Keratinocyte (primary cell): Measurements from ENCODE around the gene DENND6B. TPM values are rescaled to one million over a fixed set of nuclear protein-coding genes. Genes with fewer than 3 reads are reported as not detected.

ENCODE experiments used
- DNase-seq: peaks from one replicate; pipeline ENCODE4 v3.0.0-alpha.2; 2011; ENCODE audit warnings: low read depth, missing footprints, low spot score
- FAIRE-seq: peaks from 2 replicates; lab custom pipeline; 2011; peaks lifted over from hg19 to GRCh38; lab: Jason Lieb, UNC
- H2AFZ ChIP-seq: 2 replicates; pipeline ENCODE4 v1.6.0; 2012; ENCODE audit warnings: low read length, control low read depth, inconsistent platforms; ENCODE audit not compliant: control insufficient read depth
- H3K27ac ChIP-seq: 2 replicates; pipeline ENCODE4 v1.5.1; 2011; ENCODE audit warnings: low read length; ENCODE audit not compliant: control insufficient read depth, insufficient read depth
- H3K27me3 ChIP-seq: 3 replicates; pipeline ENCODE4 v1.6.0; 2011; ENCODE audit warnings: low read length; ENCODE audit not compliant: control insufficient read depth, insufficient read depth; ENCODE audit errors: extremely low read depth
- H3K36me3 ChIP-seq, 2 experiments: 2 replicates in 1 of 2; 3 replicates in 1 of 2; pipeline ENCODE4 v1.5.1; 2011; ENCODE audit warnings: low read length in 2 of 2, mild to moderate bottlenecking in 1 of 2; ENCODE audit not compliant: control insufficient read depth in 2 of 2, insufficient read depth in 2 of 2; ENCODE audit errors: extremely low read depth in 1 of 2
- H3K4me1 ChIP-seq: 3 replicates; pipeline ENCODE4 v1.5.1; 2011; ENCODE audit warnings: low read length; ENCODE audit not compliant: control insufficient read depth, insufficient read depth; ENCODE audit errors: extremely low read depth
- H3K4me2 ChIP-seq: 3 replicates; pipeline ENCODE4 v1.6.0; 2011; ENCODE audit warnings: low read depth, low read length; ENCODE audit not compliant: control insufficient read depth, insufficient read depth; ENCODE audit errors: extremely low read depth
- H3K4me3 ChIP-seq, 3 experiments: fragments of 200-600 bp in 1 of 3; sonication (generic) in 1 of 3; 2 replicates in 2 of 3; 3 replicates in 1 of 3; pipeline ENCODE4 v1.5.1; 2011 to 2016; ENCODE audit warnings: low read length in 3 of 3, mild to moderate bottlenecking in 3 of 3, control low read depth in 2 of 3, inconsistent platforms in 1 of 3, low read depth in 1 of 3, mixed read lengths in 1 of 3, mixed run types in 1 of 3, moderate library complexity in 1 of 3; ENCODE audit not compliant: control insufficient read depth in 2 of 3, insufficient read depth in 2 of 3; ENCODE audit errors: extremely low read depth in 1 of 3
- H3K79me2 ChIP-seq: 2 replicates; pipeline ENCODE4 v1.6.0; 2012; ENCODE audit warnings: low read length; ENCODE audit not compliant: control insufficient read depth, insufficient read depth
- H3K9ac ChIP-seq: 3 replicates; pipeline ENCODE4 v1.6.0; 2011; ENCODE audit warnings: low read length; ENCODE audit not compliant: control insufficient read depth, insufficient read depth; ENCODE audit errors: extremely low read depth
- H3K9me1 ChIP-seq: 3 replicates; pipeline ENCODE4 v1.6.0; 2011; ENCODE audit warnings: low read length; ENCODE audit not compliant: control insufficient read depth, insufficient read depth; ENCODE audit errors: extremely low read depth
- H3K9me3 ChIP-seq: 2 replicates; pipeline ENCODE4 v1.5.1; 2012; ENCODE audit warnings: low read depth, low read length; ENCODE audit not compliant: control insufficient read depth
- H4K20me1 ChIP-seq: 3 replicates; pipeline ENCODE4 v1.6.0; 2011; ENCODE audit warnings: low read length; ENCODE audit not compliant: control insufficient read depth, insufficient read depth; ENCODE audit errors: extremely low read depth
- CTCF ChIP-seq, 3 experiments: IDR thresholded peaks in 1 of 3; conservative IDR thresholded peaks in 1 of 3; optimal IDR thresholded peaks in 1 of 3; 2 replicates in 2 of 3; 3 replicates in 1 of 3; pipeline versions ENCODE3 to v1.5.1; 2011; ENCODE audit warnings: low read length in 3 of 3, mild to moderate bottlenecking in 3 of 3, moderate library complexity in 2 of 3, control low read depth in 1 of 3, inconsistent platforms in 1 of 3; ENCODE audit not compliant: insufficient read depth in 2 of 3; ENCODE audit errors: extremely low read depth in 1 of 3
- EZH2 ChIP-seq: IDR thresholded peaks from one replicate; pipeline ENCODE4 v1.6.1; 2012; ENCODE audit warnings: inconsistent platforms, mild to moderate bottlenecking, low read length, moderate library complexity
- dilution Hi-C: fragments of 300-500 bp; cut with MboI; formaldehyde crosslinking; loops from one replicate; pipeline ENCODE4 v1.7.0; 2020; ENCODE audit warnings: low sequenced_read_pairs; ENCODE audit not compliant: extremely low pct_ligation_motif_present
- polyA plus RNA-seq, 5 experiments: library from polyadenylated mRNA; depleted of rRNA in 3 of 5; stranded (reverse) in 3 of 5; stranded (forward) in 1 of 5; unstranded in 1 of 5; fragments of >200 nt; gene quantifications; 1 replicate in 1 of 5; 2 replicates in 3 of 5; 3 replicates in 1 of 5; pipeline versions ENCODE4 v1.2.1 to v1.2.3, GENCODE V29; 2011 to 2012; ENCODE audit warnings: missing spikeins in 2 of 5, low read depth in 1 of 5, low replicate concordance in 1 of 5

DENND6B gene
- polyA plus RNA-seq, 1 donor (not counting 4 experiments of a cell fraction or from before 2014, with no cell fraction given): 0.94 TPM

GRCh38 chr22:50343541-50343935 is 16.7 kb upstream of the DENND6B start:
- Histone ChIP-seq H3K4me2 (peak overlapping the region; percentile 16), H3K27ac (peak overlapping the region; percentile 67)
- FAIRE-seq: no peak

GRCh38 chr22:50342651-50343540 is 16.1 kb upstream of the DENND6B start, which contains the start of gene PPP6R2:
TSS of gene PPP6R2 (plus strand) at chr22:50343327. CDS start at chr22:50393909, 50,582 bp downstream.
- Histone ChIP-seq H3K4me1 (peaks cover under 1% of the 10 kb centered on the region), H3K9ac (peak within 1 kb of the TSS; percentile 80), H3K79me2 (peaks cover 20% of the 10 kb centered on the region), H3K36me3 (peaks cover 0 to 3% of the 10 kb centered on the region in 2 experiments), H3K27ac (peak within 1 kb of the TSS; percentile 67), H3K9me3 (no peaks in the 10 kb centered on the region), H3K4me2 (peak within 1 kb of the TSS; percentile 89), H4K20me1 (no peaks in the 10 kb centered on the region), H2AFZ (peak within 1 kb of the TSS; percentile 79), H3K9me1 (no peaks in the 10 kb centered on the region), H3K27me3 (no peaks in the 10 kb centered on the region), H3K4me3 (peak within 1 kb of the TSS; percentile 73 to 79 (median 73))
- DNase-seq (no peak), FAIRE-seq (no peak)
- TF ChIP-seq CTCF (optimal IDR thresholded peaks at IDR 0.05 in 1 of 3, IDR thresholded peaks at IDR 0.05 in 1 of 3, conservative IDR thresholded peaks at IDR 0.05 in 1 of 3; ENCODE audit: extremely low read depth in 1 of 3, insufficient read depth in 2 of 3, low read length in 3 of 3) (no peak), EZH2 (no peak)
- dilution Hi-C loops: no loop called here

More at GRCh38 chr22:50343541-50343935, 16.7 kb upstream of the DENND6B start:
- Histone ChIP-seq H3K4me3 (peak overlapping the region; percentile 73 to 79 (median 73)), H3K36me3 (peaks cover 0 to 3% of the 10 kb centered on the region in 2 experiments), H3K9me3 (no peaks in the 10 kb centered on the region), H4K20me1 (no peaks in the 10 kb centered on the region), H3K79me2 (peaks cover 26% of the 10 kb centered on the region), H3K4me1 (peaks cover 5% of the 10 kb centered on the region), H3K27me3 (no peaks in the 10 kb centered on the region), H3K9me1 (no peaks in the 10 kb centered on the region), H3K9ac (peak overlapping the region; percentile 80), H2AFZ (no peak overlapping the region)
- no peak for DNase-seq
- dilution Hi-C loops: no loop called here
- TF ChIP-seq CTCF (optimal IDR thresholded peaks at IDR 0.05 in 1 of 3, IDR thresholded peaks at IDR 0.05 in 1 of 3, conservative IDR thresholded peaks at IDR 0.05 in 1 of 3; ENCODE audit: extremely low read depth in 1 of 3, insufficient read depth in 2 of 3, low read length in 3 of 3) (no peak), EZH2 (no peak)
